ENCODE results near the gene KCNAB1.

The KCNAB1 gene

GRCh38 chr3:156390846-156391245 lies 270.5 kb downstream of the KCNAB1 start:
- H3F3A ChIP-seq (ENCODE audit: insufficient read depth): no peaks in the 10 kb centered on the region
- H3K79me2 ChIP-seq (ENCODE audit: insufficient read depth, low read length): no peaks in the 10 kb centered on the region
- H2AFZ ChIP-seq (ENCODE audit: low read depth, low read length, severe bottlenecking): no peak overlapping the region
- no peaks in the 10 kb centered on the region for H3K27me3 ChIP-seq (ENCODE audit: low read length)
- H3K36me3 ChIP-seq (ENCODE audit: low read length): no peaks in the 10 kb centered on the region
- no peak overlapping the region for H3K27ac ChIP-seq (ENCODE audit: low read depth, low read length)
- H3K4me2 ChIP-seq (ENCODE audit: low read depth, low read length, poor library complexity, severe bottlenecking): no peak overlapping the region
- no peaks in the 10 kb centered on the region for H4K20me1 ChIP-seq (ENCODE audit: low read depth, low read length)
- H3K9ac ChIP-seq (ENCODE audit: low read length): no peak overlapping the region
- TF ChIP-seq EZH2phosphoT487 (conservative IDR thresholded peaks at IDR 0.05; ENCODE audit: low read length): no peak
- no peak for TF ChIP-seq CTCF (IDR thresholded peaks at IDR 0.05; ENCODE audit: insufficient read depth, low read length, poor library complexity, severe bottlenecking)
- H3K9me3 ChIP-seq (ENCODE audit: insufficient read depth, low read length): no peaks in the 10 kb centered on the region
- no peaks in the 10 kb centered on the region for H3K9me2 ChIP-seq (replicated peaks; ENCODE audit: insufficient read depth, low read length)
- no peak overlapping the region for H3K4me3 ChIP-seq (ENCODE audit: insufficient read depth, low read length, poor library complexity, severe bottlenecking)

- TF ChIP-seq EZH2phosphoT487 (conservative IDR thresholded peaks at IDR 0.05; ENCODE audit: low read length) (no peak), CTCF (IDR thresholded peaks at IDR 0.05; ENCODE audit: insufficient read depth, low read length, poor library complexity, severe bottlenecking) (no peak)
- Histone ChIP-seq H3K4me2 (ENCODE audit: low read depth, low read length, poor library complexity, severe bottlenecking) (no peak overlapping the region), H3K27me3 (ENCODE audit: low read length) (no peaks in the 10 kb centered on the region), H3K36me3 (ENCODE audit: low read length) (no peaks in the 10 kb centered on the region), H3K9ac (ENCODE audit: low read length) (no peak overlapping the region), H4K20me1 (ENCODE audit: low read depth, low read length) (no peaks in the 10 kb centered on the region), H3K9me3 (ENCODE audit: insufficient read depth, low read length) (no peaks in the 10 kb centered on the region), H2AFZ (ENCODE audit: low read depth, low read length, severe bottlenecking) (no peak overlapping the region), H3K79me2 (ENCODE audit: insufficient read depth, low read length) (no peaks in the 10 kb centered on the region), H3F3A (ENCODE audit: insufficient read depth) (no peaks in the 10 kb centered on the region), H3K4me3 (ENCODE audit: insufficient read depth, low read length, poor library complexity, severe bottlenecking) (no peak overlapping the region), H3K9me2 (replicated peaks; ENCODE audit: insufficient read depth, low read length) (no peaks in the 10 kb centered on the region), H3K27ac (ENCODE audit: low read depth, low read length) (no peak overlapping the region)
Observed at GRCh38 chr3:156395961-156396710, 275.8 kb downstream of the KCNAB1 start.

GRCh38 chr3:156396851-156397250 lies 276.5 kb downstream of the KCNAB1 start:
- Histone ChIP-seq H4K20me1 (ENCODE audit: low read depth, low read length) (no peaks in the 10 kb centered on the region), H3K4me3 (ENCODE audit: insufficient read depth, low read length, poor library complexity, severe bottlenecking) (no peak overlapping the region), H3F3A (ENCODE audit: insufficient read depth) (no peaks in the 10 kb centered on the region), H2AFZ (ENCODE audit: low read depth, low read length, severe bottlenecking) (no peak overlapping the region), H3K27ac (ENCODE audit: low read depth, low read length) (no peak overlapping the region), H3K27me3 (ENCODE audit: low read length) (no peaks in the 10 kb centered on the region), H3K9ac (ENCODE audit: low read length) (no peak overlapping the region), H3K4me2 (ENCODE audit: low read depth, low read length, poor library complexity, severe bottlenecking) (no peak overlapping the region), H3K9me2 (replicated peaks; ENCODE audit: insufficient read depth, low read length) (no peaks in the 10 kb centered on the region), H3K9me3 (ENCODE audit: insufficient read depth, low read length) (no peaks in the 10 kb centered on the region), H3K36me3 (ENCODE audit: low read length) (no peaks in the 10 kb centered on the region), H3K79me2 (ENCODE audit: insufficient read depth, low read length) (no peaks in the 10 kb centered on the region)
- TF ChIP-seq CTCF (IDR thresholded peaks at IDR 0.05; ENCODE audit: insufficient read depth, low read length, poor library complexity, severe bottlenecking): no peak
- TF ChIP-seq EZH2phosphoT487 (conservative IDR thresholded peaks at IDR 0.05; ENCODE audit: low read length): no peak
